HTR-8/SVneo (cell line): Measurements from ENCODE around the gene BTF3.
"Not testable (repeated sequence)": the region's sequence is repeated elsewhere in the genome, so short reads cannot be mapped to it uniquely, and the experiment has no call there.

ENCODE experiments used
- DNase-seq: peaks from one replicate; pipeline ENCODE4 v3.0.0; 2011; ENCODE audit warnings: low spot score, mixed read lengths; ENCODE audit not compliant: insufficient read length
- FAIRE-seq: peaks from 2 replicates; lab custom pipeline; 2011; peaks lifted over from hg19 to GRCh38; lab: Jason Lieb, UNC

The BTF3 gene

DNA sequence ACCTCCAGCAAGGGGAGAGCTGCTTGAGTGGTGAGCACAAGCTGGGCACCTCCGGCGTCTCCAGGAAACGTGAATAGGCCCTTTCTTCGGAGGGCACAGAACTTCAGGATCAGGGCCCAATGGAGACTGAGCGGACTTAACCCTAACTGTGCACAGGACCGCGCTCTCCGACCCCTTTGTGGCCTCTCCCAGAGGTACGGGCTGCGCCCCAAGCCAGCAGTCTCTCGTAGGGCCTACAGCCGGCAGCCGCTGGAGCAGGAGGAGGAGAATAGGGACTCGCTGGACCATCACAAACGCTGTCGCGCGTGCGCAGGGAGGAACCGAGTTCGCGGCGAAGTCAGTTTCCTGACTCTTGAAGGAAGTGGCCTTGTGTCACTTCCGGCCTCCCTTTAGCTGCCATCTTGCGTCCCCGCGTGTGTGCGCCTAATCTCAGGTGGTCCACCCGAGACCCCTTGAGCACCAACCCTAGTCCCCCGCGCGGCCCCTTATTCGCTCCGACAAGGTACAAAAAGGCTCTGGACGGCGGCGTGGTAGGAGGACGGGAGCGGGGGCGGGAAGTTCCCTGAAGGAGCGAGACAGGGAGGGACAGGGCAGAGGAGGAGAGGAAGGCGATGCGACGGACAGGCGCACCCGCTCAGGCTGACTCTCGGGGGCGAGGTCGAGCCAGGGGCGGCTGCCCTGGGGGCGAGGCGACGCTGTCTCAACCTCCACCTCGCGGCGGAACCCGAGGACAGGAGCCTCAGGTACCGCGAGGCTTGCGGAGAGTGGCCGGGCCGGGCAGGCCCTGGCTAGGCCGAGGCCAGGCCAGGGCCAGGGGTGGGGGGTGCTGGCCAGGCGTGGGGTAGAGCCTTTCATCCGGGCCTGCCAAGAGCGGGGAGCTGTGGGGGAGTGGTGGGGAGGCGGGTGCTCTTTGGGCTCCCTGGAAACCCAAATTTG, at the start of gene BTF3:
BTF3 (plus strand) TSS at position 386 of the 936 bp plus-strand sequence; CDS start at position 612, 226 bp downstream.
- FAIRE-seq = peak; percentile 91
- DNase-seq = peak; percentile 98

GRCh38 chr5:73448463-73449136, 49.6 kb upstream of the BTF3 start, which contains the start of gene FOXD1:
Gene FOXD1, minus strand, starts transcription at chr5:73448777. Its CDS starts 415 bp downstream, at chr5:73448362.
- DNase-seq (peak; percentile 85), FAIRE-seq (peak; percentile 95)

- DNase-seq = no peak
- no peak for FAIRE-seq
These were observed 48.1 kb upstream of the BTF3 start for GRCh38 chr5:73450137-73450536.

DNA sequence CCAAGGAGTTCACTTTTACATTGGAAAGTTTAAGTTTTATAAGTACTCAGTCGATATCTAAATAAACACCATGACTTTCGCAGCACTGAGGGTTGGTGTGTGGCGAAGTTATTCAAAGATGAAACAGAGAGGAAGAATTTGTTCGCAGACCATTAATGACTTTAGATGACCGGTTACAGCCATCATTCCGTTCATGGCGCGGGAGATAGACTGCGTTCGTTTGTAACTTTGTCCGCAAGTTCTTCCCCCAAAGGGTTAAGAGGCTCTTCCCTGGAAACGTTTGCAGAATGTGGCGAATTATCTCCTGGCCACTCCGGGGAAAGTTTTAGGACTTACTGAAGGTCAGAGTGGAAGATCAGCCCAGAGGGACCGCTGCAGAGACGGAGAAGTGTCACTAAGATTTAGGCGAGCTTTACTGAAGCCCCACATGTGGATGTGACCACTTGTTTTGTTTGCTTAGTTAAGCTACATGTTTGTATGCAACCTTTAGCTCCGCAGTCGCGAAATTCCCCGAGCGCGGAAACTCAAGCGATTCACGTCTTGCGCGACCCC, 47.5 kb upstream of the BTF3 start:
- FAIRE-seq = no peak
- DNase-seq = no peak

GRCh38 chr5:73451224-73452130, 46.8 kb upstream of the BTF3 start:
- DNase-seq = peak; percentile 61

DNA sequence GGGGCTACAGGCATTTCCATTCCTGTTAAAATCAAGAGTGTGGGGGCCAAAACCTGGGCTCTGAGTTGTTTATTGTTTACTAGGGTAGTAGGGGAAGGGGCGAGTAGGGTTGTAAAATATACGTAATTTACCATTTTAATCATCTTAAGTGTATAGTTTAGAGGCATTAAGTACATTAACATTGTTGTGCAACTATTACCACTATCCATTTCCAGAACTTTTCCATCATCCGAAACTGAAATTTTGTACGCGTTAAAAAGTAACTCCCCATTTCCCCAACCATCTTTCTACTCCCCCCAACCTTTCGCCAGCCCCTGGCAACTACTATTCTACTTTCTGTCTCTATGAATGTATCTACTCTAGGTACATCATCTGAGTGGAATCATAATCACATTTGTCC, 46.0 kb upstream of the BTF3 start:
- DNase-seq (no peak), FAIRE-seq (no peak)

More at GRCh38 chr5:73451224-73452130, 46.8 kb upstream of the BTF3 start:
- FAIRE-seq = peak; percentile 40

DNA sequence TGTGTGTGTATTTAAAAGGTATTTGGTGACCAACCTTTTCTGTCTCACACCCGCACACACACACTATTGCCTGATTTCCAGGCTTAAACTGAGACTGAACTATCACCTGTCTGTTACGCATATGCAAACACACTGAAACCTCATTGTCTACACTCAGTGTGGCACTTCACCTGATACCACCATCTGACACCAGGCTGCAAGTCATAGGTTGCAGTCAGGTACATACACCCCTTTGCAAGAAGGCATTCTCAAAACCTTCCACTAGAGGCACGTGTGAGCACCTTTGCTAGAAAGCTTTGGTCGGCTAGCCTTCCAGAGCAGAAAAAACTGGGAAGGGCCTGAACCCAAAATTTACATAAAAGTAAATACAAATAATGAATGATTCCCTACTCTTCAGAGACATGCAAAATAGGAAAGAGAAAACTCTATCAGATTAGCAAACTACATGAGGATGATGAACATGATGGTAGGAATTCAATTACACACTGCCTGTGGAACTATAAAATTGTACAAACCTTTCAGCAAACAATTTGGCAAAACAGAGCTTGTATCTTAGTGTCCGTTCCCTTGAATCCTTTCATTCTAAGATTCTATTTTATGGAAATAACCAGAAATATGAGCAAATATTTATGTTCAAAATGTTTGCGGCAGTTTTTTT, 43.7 kb upstream of the BTF3 start:
- FAIRE-seq = peak; percentile 93

GRCh38 chr5:73456462-73456861, 41.8 kb upstream of the BTF3 start:
- not testable (repeated sequence) for DNase-seq, FAIRE-seq

More for the DNA sequence above, 43.7 kb upstream of the BTF3 start:
- DNase-seq = no peak

DNA sequence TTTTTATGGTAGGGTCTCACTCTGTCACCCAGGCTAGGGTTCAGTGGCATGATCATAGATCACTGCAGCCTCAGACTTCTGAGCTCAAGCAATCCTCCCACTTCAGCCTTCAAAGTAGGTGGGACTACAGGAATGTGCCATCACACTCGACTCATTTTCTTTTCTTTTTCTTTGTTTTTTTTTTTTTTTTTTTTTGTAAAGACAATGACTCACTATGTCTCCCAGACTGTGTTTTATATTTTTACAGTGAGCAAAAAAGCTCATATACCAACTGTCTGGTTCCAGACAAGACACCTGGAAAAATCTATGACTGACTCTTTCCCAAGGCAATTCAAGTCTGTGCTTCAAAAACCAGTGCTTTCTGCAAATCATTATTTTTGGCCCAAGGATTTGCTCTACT, 38.9 kb upstream of the BTF3 start:
- DNase-seq (no peak), FAIRE-seq (no peak)

GRCh38 chr5:73460133-73460532, 38.1 kb upstream of the BTF3 start:
- DNase-seq = no peak
- no peak for FAIRE-seq

DNA sequence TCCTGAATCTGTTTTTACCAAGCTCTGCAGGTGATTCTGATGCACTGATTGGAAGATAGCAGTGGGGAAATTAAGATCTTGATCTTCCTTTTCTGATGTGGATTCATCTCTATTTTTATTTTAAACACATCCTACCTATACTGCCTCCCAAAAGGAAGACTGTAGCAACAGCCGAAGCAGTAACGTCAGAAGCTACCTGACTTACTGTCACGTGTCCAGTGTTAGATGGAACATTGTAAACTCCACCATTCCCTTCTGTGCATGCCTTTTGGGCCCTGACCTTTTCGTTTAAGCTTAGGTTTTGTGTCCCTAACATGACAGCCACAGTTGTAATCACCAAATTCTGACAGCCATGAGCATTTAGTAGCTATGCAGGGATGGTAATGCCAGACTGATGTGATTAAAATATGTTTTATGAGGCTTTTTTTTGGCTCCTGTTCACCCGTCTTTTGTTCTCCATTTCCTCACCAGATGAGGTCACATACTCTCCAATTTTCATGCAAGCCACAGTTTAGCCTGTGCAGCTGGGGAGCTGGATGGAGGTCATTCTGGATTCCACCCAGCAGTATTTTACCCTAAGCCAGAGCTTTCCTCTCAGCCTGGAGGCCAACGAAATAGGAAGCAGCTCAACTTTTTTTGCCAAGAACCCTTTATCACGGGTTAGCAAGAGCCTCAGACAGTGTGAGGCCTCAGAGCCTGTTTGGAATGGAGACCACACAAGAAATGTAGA, 34.1 kb upstream of the BTF3 start:
- DNase-seq (no peak), FAIRE-seq (no peak)

GRCh38 chr5:73468638-73469037, 29.6 kb upstream of the BTF3 start:
- not testable (repeated sequence) for FAIRE-seq, DNase-seq

GRCh38 chr5:73469878-73470277, 28.4 kb upstream of the BTF3 start:
- FAIRE-seq = no peak
- DNase-seq = no peak

GRCh38 chr5:73471654-73472053, 26.6 kb upstream of the BTF3 start:
- no peak for FAIRE-seq
- no peak for DNase-seq

- no peak for DNase-seq
- no peak for FAIRE-seq
These were observed 26.1 kb upstream of the BTF3 start for GRCh38 chr5:73472116-73472515.

GRCh38 chr5:73480500-73480899, 17.7 kb upstream of the BTF3 start:
- FAIRE-seq = no peak

DNA sequence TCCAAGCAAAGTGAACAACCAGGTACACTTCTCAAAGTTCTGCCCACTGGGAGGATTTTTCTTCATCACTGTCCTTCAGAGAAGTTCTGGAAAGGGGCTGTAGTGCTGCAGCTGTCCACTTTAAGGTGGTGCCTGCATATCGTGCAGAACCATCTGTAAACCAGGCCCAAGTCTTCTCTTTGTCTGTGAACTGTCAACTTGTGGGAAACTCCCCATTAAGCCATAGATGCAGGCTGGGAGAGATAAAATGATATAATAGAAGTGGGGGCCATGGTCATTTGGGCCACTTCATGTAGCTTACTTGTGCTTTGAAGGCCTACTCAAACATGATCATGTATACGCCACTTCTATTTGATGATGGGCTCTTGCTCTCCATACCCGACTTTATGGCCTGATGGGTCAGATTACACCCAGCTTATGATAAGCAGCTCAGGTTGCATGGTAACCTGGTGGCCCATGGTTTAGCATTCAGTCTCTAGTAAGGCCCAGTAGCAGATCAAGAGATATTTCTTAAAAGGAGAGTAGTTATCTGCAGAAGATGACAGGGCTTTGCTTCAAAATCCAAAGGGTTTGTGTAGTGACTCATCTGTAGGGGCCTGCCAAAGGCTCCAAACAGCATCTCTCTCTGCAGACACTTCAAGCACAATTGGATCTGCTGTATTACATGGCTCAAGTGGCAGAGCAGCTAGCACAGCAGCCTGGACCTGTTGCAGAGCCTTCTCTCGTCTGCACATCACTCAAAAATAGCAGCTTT, 15.7 kb upstream of the BTF3 start:
- DNase-seq (no peak), FAIRE-seq (no peak)

More at GRCh38 chr5:73480500-73480899, 17.7 kb upstream of the BTF3 start:
- no peak for DNase-seq

GRCh38 chr5:73483676-73484075, 14.6 kb upstream of the BTF3 start:
- no peak for DNase-seq
- no peak for FAIRE-seq
